BE2C (cell line): Measurements from ENCODE around the gene C3orf52.

Experiments used
- DNase-seq: peaks from one replicate; pipeline ENCODE4 v3.0.0-alpha.2; 2020
- H3K27me3 ChIP-seq: fragments of 250-450 bp; sonication (Bioruptor Pico); 2 replicates; pipeline ENCODE4 v1.5.1; 2020; ENCODE audit warnings: mild to moderate bottlenecking
- H3K36me3 ChIP-seq: fragments of 250-450 bp; sonication (Bioruptor Pico); 2 replicates; pipeline ENCODE4 v1.5.1; 2020; ENCODE audit warnings: mild to moderate bottlenecking
- H3K4me1 ChIP-seq: fragments of 250-450 bp; sonication (Bioruptor Pico); 2 replicates; pipeline ENCODE4 v1.5.1; 2020
- H3K4me3 ChIP-seq: 2 replicates; pipeline ENCODE4 v1.5.1; 2011; ENCODE audit warnings: low read depth, low read length
- H3K9me3 ChIP-seq: fragments of 250-450 bp; sonication (Bioruptor Pico); 2 replicates; pipeline ENCODE4 v1.5.1; 2020
- TF ChIP-seq, protein P1 (sequence below): IDR thresholded peaks from 2 replicates; pipeline ENCODE4 v1.5.1; 2012; ENCODE audit warnings: mild to moderate bottlenecking, low read depth, low read length

The C3orf52 gene

DNA sequence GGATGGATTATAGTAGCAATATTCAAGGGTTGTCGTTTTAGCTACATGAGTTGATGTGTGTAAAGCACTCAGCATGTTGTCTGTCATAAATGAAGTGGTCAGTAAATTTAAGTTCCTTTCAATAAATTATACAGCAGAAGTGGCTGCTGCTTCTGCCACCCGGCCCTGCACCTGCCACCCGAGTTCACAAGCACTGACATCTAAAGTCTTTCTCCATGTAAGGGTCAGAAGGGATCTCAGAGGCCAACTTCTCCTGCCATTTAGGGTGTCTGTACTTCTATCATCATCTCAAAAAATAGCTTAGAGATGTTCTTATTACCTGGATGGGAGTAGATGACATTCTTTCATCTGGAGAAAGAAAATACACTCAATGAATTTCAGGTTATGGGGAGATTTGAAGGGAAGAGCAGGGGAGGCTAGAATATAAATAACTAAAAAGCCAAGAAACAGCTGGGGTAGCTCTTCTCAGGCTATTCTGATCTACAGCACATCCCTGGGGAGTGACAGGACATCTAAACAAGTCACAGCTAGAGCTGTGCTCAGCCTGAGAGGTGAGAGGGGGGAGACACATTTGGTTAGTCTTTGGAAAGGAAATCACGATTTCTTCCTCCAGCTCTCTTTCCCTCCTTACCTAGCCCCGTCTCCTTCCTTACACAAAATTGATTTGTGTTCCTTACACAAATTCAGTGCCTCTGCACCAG lies 38.9 kb downstream of the C3orf52 start:
- no peak for DNase-seq
- Histone ChIP-seq H3K36me3 (no peaks in the 10 kb centered on the region), H3K4me3 (no peak overlapping the region), H3K4me1 (peaks cover 11% of the 10 kb centered on the region; the same call in 1 of the 2 replicates), H3K27me3 (no peaks in the 10 kb centered on the region), H3K9me3 (no peaks in the 10 kb centered on the region)
- TF ChIP-seq, protein P1, sequence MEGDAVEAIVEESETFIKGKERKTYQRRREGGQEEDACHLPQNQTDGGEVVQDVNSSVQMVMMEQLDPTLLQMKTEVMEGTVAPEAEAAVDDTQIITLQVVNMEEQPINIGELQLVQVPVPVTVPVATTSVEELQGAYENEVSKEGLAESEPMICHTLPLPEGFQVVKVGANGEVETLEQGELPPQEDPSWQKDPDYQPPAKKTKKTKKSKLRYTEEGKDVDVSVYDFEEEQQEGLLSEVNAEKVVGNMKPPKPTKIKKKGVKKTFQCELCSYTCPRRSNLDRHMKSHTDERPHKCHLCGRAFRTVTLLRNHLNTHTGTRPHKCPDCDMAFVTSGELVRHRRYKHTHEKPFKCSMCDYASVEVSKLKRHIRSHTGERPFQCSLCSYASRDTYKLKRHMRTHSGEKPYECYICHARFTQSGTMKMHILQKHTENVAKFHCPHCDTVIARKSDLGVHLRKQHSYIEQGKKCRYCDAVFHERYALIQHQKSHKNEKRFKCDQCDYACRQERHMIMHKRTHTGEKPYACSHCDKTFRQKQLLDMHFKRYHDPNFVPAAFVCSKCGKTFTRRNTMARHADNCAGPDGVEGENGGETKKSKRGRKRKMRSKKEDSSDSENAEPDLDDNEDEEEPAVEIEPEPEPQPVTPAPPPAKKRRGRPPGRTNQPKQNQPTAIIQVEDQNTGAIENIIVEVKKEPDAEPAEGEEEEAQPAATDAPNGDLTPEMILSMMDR = no peak

- H3K36me3 ChIP-seq = no peaks in the 10 kb centered on the region
- TF ChIP-seq, protein P1 = no peak
- H3K9me3 ChIP-seq = no peaks in the 10 kb centered on the region
- no peak overlapping the region for H3K4me3 ChIP-seq
- H3K27me3 ChIP-seq = no peaks in the 10 kb centered on the region
- DNase-seq = no peak
- peaks cover 11% of the 10 kb centered on the region; the same call in 1 of the 2 replicates for H3K4me1 ChIP-seq
Observed at GRCh38 chr3:112126511-112126911, 40.3 kb downstream of the C3orf52 start.

- peaks cover 11% of the 10 kb centered on the region; the same call in 1 of the 2 replicates for H3K4me1 ChIP-seq
- H3K9me3 ChIP-seq = no peaks in the 10 kb centered on the region
- no peak overlapping the region for H3K4me3 ChIP-seq
- DNase-seq = no peak
- no peaks in the 10 kb centered on the region for H3K27me3 ChIP-seq
- no peaks in the 10 kb centered on the region for H3K36me3 ChIP-seq
- TF ChIP-seq, protein P1 = no peak
Observed at GRCh38 chr3:112127522-112128494, 41.6 kb downstream of the C3orf52 start.

GRCh38 chr3:112128843-112129727 lies 42.9 kb downstream of the C3orf52 start:
- Histone ChIP-seq H3K27me3 (no peaks in the 10 kb centered on the region), H3K4me1 (peaks cover 14% of the 10 kb centered on the region; the same call in 1 of the 2 replicates), H3K9me3 (no peaks in the 10 kb centered on the region), H3K4me3 (no peak overlapping the region), H3K36me3 (no peaks in the 10 kb centered on the region)
- DNase-seq = no peak
- TF ChIP-seq, protein P1 = no peak

DNA sequence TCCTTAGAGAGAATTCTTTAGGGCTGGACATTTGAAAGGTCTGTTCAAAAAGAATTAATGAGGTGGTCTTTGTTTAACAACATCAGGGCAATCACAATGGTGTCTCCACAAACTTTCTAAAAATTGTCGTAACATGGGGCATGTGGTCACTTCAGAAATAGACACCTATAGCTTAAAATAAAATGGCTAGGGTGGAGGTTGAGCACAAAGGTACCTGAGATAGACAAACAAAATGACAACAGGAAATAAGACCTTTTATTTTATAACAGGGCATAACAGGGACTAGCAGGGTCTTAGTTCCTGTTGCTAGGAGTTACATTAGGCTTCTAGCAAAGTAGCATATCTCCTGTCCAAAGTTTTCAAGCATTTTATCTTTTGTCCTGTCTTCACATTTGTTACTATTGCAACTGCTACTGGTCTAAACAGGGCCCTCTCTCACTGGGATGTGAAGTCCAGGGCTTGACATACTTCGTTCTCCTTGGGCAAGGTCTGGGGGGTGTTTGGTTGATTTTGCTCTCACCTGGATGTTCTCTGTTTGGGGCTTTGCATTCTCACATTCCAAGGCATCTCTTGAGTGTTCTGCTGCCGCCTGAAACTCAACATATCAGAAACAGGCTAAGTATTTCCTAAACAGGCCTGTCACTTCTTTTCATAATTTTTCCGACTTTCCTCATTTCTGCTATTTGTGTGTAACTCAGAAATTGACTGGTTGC lies 43.9 kb downstream of the C3orf52 start:
- no peaks in the 10 kb centered on the region for H3K27me3 ChIP-seq
- no peak overlapping the region for H3K4me3 ChIP-seq
- peaks cover 20% of the 10 kb centered on the region for H3K4me1 ChIP-seq
- no peak for DNase-seq
- TF ChIP-seq, protein P1 = no peak
- no peaks in the 10 kb centered on the region for H3K9me3 ChIP-seq
- H3K36me3 ChIP-seq = no peaks in the 10 kb centered on the region
